HG03378 (cell line): ENCODE results near the gene NFKBIZ.
"Not testable (repeated sequence)": the region's sequence is repeated elsewhere in the genome, so short reads cannot be mapped to it uniquely, and the experiment has no call there.

ENCODE experiments used
- ATAC-seq: cut with Tn5 transposase; IDR thresholded peaks from one replicate; pipeline ENCODE4 v1.9.1; 2021; ENCODE audit warnings: mild to moderate bottlenecking, moderate library complexity; ENCODE audit not compliant: unreplicated experiment

The NFKBIZ gene

GRCh38 chr3:101849714-101850245 lies 466 bp downstream of the NFKBIZ start:
- peak; percentile 15 for ATAC-seq

GRCh38 chr3:101850246-101851051 lies 1.1 kb downstream of the NFKBIZ start:
- ATAC-seq = peak; percentile 45

GRCh38 chr3:101851072-101851770 lies 1.9 kb downstream of the NFKBIZ start:
- no peak for ATAC-seq

GRCh38 chr3:101851850-101852714 lies 2.8 kb downstream of the NFKBIZ start:
- ATAC-seq = no peak

- no peak for ATAC-seq
Observed at GRCh38 chr3:101852983-101853840, 3.9 kb downstream of the NFKBIZ start.

- ATAC-seq = no peak
Observed at GRCh38 chr3:101853982-101854381, 4.7 kb downstream of the NFKBIZ start.

- ATAC-seq = no peak
Observed at GRCh38 chr3:101854608-101855304, 5.4 kb downstream of the NFKBIZ start.

GRCh38 chr3:101857301-101857741 lies 8.0 kb downstream of the NFKBIZ start:
- no peak for ATAC-seq

- ATAC-seq = no peak
Observed at GRCh38 chr3:101858464-101859030, 9.2 kb downstream of the NFKBIZ start.

GRCh38 chr3:101859882-101860448 lies 10.7 kb downstream of the NFKBIZ start:
- ATAC-seq = no peak

GRCh38 chr3:101861212-101861788 lies 12.0 kb downstream of the NFKBIZ start:
- ATAC-seq = peak; percentile 56

GRCh38 chr3:101861789-101862415 lies 12.6 kb downstream of the NFKBIZ start:
- ATAC-seq = no peak

GRCh38 chr3:101862416-101863165 lies 13.3 kb downstream of the NFKBIZ start:
- no peak for ATAC-seq

GRCh38 chr3:101864926-101865325 lies 15.6 kb downstream of the NFKBIZ start:
- ATAC-seq = not testable (repeated sequence)

GRCh38 chr3:101865751-101866509 lies 16.6 kb downstream of the NFKBIZ start:
- no peak for ATAC-seq

- no peak for ATAC-seq
Observed at GRCh38 chr3:101867511-101867910, 18.2 kb downstream of the NFKBIZ start.
